Ecto neural progenitor cell (in vitro differentiated cells): ENCODE data around the gene NDUFS7.

Source experiments
- DNase-seq: peaks from one replicate; pipeline ENCODE4 v3.0.0-alpha.2; 2018; ENCODE audit warnings: low spot score

The NDUFS7 gene

GRCh38 chr19:1401138-1401888 lies 17.6 kb downstream of the NDUFS7 start, which contains the start of gene GAMT:
Gene GAMT, minus strand, starts transcription at chr19:1401542. Its CDS starts 66 bp downstream, at chr19:1401476.
- peak; percentile 74 for DNase-seq

- no peak for DNase-seq
Measured at GRCh38 chr19:1401889-1402217, 18.1 kb downstream of the NDUFS7 start.

GRCh38 chr19:1402411-1403070 lies 18.8 kb downstream of the NDUFS7 start:
- DNase-seq: no peak

GRCh38 chr19:1406774-1407527 lies 23.2 kb downstream of the NDUFS7 start:
- DNase-seq: peak; percentile 99

- DNase-seq: no peak
Measured at GRCh38 chr19:1407528-1408299, 24.0 kb downstream of the NDUFS7 start, which contains the start of gene DAZAP1. Gene DAZAP1, plus strand, starts transcription at chr19:1407586. Its CDS starts 188 bp downstream, at chr19:1407774.

- peak; percentile 71 for DNase-seq
Measured at GRCh38 chr19:1408300-1409203, 24.8 kb downstream of the NDUFS7 start.

GRCh38 chr19:1409204-1410005 lies 25.7 kb downstream of the NDUFS7 start:
- no peak for DNase-seq

- DNase-seq: no peak
Measured at GRCh38 chr19:1410136-1410786, 26.6 kb downstream of the NDUFS7 start.

- no peak for DNase-seq
Measured at GRCh38 chr19:1410789-1411188, 27.1 kb downstream of the NDUFS7 start.

- no peak for DNase-seq
Measured at GRCh38 chr19:1411255-1412191, 27.8 kb downstream of the NDUFS7 start.

GRCh38 chr19:1412323-1412923 lies 28.7 kb downstream of the NDUFS7 start:
- DNase-seq: no peak

GRCh38 chr19:1412995-1413800 lies 29.5 kb downstream of the NDUFS7 start:
- DNase-seq: no peak

- DNase-seq: no peak
Measured at GRCh38 chr19:1416014-1416841, 32.5 kb downstream of the NDUFS7 start.

- no peak for DNase-seq
Measured at GRCh38 chr19:1417145-1417544, 33.4 kb downstream of the NDUFS7 start.

- DNase-seq: no peak
Measured at GRCh38 chr19:1417681-1418495, 34.2 kb downstream of the NDUFS7 start.

GRCh38 chr19:1418496-1418775 lies 34.7 kb downstream of the NDUFS7 start:
- DNase-seq: no peak
